ENCODE measurements around the gene SUMF1.
A peak's percentile ranks its signal among the peaks of the same experiment; 100 is the strongest.
"Not testable (repeated sequence)": the region's sequence is repeated elsewhere in the genome, so short reads cannot be mapped to it uniquely, and the experiment has no call there.

Gene SUMF1

DNA sequence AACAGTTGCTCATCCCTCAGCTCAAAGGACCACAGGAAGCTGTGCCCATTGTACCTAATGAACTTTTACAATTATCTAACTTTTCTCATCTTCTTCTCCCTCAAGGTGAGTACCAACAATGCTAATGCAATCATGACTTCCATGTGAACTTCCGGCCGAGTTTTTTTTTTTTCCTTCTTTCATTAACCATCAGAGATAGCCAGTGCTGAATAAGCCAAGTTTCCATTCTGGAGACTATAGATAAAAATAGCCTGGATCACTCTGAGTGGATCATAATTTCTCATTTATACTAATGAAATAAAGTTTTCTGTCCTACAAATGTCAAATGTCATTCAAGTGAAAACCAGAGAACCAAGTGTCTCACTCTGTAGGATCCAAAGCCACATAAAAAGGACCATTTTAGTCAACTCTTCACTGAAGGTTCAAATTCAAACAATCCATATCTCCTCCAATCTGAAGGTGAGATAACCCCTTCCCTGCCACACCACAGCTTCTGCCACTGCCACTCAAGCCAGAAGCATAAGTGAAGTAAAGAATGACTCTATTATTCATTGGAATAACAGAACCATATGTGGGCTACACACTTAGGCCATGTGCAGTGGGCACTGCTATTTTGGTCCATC, 5.5 kb downstream of the SUMF1 start:
- DNase-seq (ENCODE audit: low read depth in 2 of 2), result no peak

- no peak for DNase-seq (ENCODE audit: low read depth in 2 of 2)
Observed at GRCh38 chr3:4460334-4460733, 6.7 kb downstream of the SUMF1 start.

DNA sequence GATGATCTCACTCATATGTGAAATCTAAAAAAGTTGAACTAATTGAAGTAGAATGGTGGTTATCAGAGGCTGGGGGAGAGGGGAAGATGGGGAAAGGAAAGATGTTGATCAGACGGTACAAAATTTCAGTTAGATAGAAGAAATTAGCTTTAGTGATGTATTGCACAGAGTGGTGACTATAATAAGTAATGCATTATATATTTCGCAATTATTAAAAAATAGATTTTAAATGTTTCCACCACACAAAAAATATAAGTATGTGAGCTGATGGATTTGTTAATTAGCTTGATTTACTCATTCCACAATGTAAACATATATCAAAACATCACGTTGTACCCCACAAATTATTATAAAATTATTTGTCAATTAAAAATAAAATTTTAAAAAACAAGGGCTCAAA, 8.1 kb downstream of the SUMF1 start:
- DNase-seq (ENCODE audit: low read depth in 2 of 2), result no peak

GRCh38 chr3:4456780-4457179, 10.3 kb downstream of the SUMF1 start:
- DNase-seq (ENCODE audit: low read depth in 2 of 2), result not testable (repeated sequence)

GRCh38 chr3:4454142-4454541, 12.9 kb downstream of the SUMF1 start:
- no peak for DNase-seq (ENCODE audit: low read depth in 2 of 2)

GRCh38 chr3:4449043-4449805, 17.8 kb downstream of the SUMF1 start:
- no peak for DNase-seq (ENCODE audit: low read depth in 2 of 2)

DNA sequence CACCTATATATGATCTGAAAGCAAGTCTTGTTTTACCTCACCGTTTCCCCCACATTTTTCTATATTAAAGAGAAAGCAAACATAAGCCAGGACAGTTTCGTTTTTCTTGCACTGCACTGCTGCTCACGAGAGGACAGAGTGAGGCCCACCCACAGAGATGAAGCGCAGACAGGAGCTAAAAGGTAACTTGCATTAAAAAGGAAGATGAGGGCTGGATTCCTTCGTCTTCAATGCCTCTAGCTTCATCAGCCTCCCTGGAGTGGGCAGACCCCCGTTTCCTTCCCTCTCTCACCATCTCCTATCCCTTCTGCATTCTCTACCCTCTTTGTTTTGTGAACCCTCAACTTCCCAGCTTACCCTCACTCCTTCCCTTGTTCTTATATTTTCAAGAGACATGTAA, 18.9 kb downstream of the SUMF1 start:
- no peak for DNase-seq (ENCODE audit: low read depth in 2 of 2)

DNA sequence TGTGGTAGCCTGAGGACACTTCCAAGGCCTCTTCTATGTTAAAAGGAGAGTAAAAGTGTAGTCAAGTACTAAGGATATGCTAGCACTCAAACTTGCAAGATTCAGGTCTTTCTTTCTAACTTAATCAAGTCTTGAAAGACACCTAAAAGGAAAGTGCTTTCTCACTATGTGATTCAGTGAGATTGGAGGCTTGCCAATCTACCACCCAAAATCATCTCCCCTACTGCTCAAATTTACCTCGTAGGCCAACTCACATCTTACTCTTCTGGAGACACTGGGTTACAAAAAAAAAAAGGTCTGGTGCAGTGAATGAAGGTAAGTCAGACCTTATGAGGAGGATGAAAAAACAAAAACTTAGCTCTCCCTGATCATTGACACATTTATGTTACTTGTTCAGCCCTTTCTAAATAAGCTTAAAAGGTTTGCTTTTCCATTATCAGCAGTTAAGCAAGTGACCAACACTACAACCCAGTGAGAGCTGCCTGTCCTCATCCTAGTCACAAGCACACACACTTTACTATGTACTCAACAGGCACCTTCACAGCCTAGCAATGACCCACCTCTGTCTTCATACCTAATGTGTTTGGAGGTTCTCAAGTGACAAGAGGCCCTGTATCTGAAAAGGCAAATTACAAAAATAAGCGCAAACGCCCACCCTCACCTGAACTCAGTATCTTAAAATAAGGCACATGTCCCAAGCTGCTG, 19.6 kb downstream of the SUMF1 start:
- no peak for DNase-seq (ENCODE audit: low read depth in 2 of 2)

DNA sequence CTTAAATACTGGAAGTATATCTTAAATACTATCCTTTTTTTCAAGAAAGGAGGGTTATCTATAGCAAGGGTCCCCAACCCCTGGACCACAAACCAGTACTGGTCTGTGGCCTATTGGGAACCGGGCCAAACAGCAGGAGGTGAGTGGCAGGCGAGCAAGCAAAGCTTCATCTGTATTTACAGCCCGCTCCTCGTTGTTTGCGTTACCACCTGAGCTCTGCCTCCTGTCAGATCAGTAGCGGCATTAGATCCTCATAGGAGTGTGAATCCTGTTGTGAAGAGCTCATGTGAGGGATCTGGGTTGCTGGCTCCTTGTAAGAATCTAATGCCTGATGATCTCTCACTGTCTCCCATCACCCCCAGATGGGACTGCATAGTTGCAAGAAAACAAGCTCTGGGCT, 26.1 kb downstream of the SUMF1 start:
- no peak for DNase-seq (ENCODE audit: low read depth in 2 of 2)

GRCh38 chr3:4438296-4438695, 28.8 kb downstream of the SUMF1 start:
- no peak for DNase-seq (ENCODE audit: low read depth in 2 of 2)

- no peak for DNase-seq (ENCODE audit: low read depth in 2 of 2)
Observed at GRCh38 chr3:4432259-4432658, 34.8 kb downstream of the SUMF1 start.

GRCh38 chr3:4429648-4430350, 37.3 kb downstream of the SUMF1 start:
- DNase-seq (ENCODE audit: low read depth in 2 of 2), result no peak

DNA sequence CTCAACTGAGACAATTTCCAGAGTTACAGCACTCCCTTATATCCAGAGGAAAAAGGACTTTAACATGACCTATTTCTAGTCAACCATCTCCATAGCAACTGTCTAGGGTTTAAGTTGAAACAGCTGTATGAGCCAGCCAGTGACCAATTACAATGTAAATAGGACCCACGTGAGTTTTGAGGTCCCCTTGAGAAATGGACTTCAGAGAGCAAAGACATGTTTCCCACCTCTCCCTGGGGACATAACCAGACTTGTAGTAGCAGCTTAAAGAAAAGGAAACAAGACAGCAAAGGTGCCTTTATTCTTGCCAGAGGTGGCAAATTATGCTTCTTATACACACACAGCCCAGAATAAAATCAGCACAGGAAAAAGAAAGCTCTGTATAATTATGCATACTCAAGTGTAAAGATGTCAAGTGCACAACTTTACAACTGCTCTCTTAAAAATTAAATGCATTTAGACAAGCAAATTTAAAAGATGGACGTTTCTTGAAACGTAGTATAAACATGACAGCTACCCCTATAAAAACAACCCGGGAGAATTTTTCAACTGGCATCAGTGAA, 40.2 kb downstream of the SUMF1 start:
- DNase-seq (ENCODE audit: low read depth in 2 of 2), result no peak

DNA sequence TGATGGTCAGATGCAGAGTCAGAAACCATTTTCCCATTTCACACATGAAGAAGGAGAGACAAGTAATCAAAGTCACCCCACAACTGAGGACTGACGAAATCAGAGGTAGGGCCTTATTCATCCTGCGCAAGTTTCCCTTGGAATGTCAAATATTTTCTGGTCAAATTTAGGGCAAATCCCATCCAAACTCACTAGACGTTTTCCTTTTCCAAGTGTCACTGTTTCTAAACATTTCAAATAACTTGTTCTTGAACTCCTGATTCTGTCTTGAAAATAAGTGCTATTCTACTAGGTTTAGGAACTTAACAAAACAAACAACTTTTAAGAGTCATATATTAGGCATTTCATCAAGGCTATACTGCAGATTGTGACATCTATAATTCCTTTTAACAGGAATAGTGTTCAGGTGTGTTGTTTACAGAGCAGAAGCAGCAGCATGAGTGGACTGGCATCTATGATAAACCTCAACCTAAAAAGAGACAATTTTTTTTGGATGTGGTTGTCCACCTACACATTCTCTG, 40.7 kb downstream of the SUMF1 start:
- no peak for DNase-seq (ENCODE audit: low read depth in 2 of 2)

- DNase-seq (ENCODE audit: low read depth in 2 of 2), result peak in 1 of 2 donors; percentile 16
Observed at GRCh38 chr3:4425707-4426106, 41.4 kb downstream of the SUMF1 start.

GRCh38 chr3:4425055-4425454, 42.0 kb downstream of the SUMF1 start:
- no peak for DNase-seq (ENCODE audit: low read depth in 2 of 2)

- no peak for DNase-seq (ENCODE audit: low read depth in 2 of 2)
Observed at GRCh38 chr3:4421121-4421520, 45.9 kb downstream of the SUMF1 start.

DNA sequence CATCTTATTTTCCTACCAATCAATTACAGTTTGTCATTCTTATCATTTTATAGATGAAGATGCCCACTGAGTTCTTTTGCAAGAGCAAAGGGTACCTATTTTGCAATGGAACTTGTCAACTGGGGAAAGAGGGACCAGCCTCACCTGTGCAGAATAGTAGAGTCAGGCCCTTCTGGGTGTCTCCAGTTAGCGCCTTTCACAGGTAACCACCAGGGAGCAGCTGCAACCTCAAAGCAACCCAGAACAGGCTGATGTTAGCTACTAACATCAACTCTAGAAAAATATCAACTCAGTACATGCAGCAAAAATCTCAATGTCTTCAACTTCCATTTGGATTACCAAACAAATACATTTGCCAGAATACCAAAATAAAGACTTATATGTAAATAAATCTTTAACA, 47.1 kb downstream of the SUMF1 start:
- DNase-seq (ENCODE audit: low read depth in 2 of 2), result no peak

- no peak for DNase-seq (ENCODE audit: low read depth in 2 of 2)
Observed at GRCh38 chr3:4419386-4419785, 47.7 kb downstream of the SUMF1 start.

- no peak for DNase-seq (ENCODE audit: low read depth in 2 of 2)
Observed at GRCh38 chr3:4418156-4418555, 48.9 kb downstream of the SUMF1 start.

- no peak for DNase-seq (ENCODE audit: low read depth in 2 of 2)
Observed at GRCh38 chr3:4417449-4417848, 49.6 kb downstream of the SUMF1 start.

- peak in 1 of 2 donors; percentile 36 for DNase-seq (ENCODE audit: low read depth in 2 of 2)
Observed at GRCh38 chr3:4416961-4417360, 50.1 kb downstream of the SUMF1 start.

Measured in stimulated activated CD8-positive, alpha-beta memory T cell treated with anti-CD3 and anti-CD28 coated beads, Interleukin-2, amount 100 ng/mL, for 48 hours (primary cell).